ENCODE data around the gene B4GALT2.
A peak's percentile ranks its signal among the peaks of the same experiment; 100 is the strongest.

The B4GALT2 gene

DNA sequence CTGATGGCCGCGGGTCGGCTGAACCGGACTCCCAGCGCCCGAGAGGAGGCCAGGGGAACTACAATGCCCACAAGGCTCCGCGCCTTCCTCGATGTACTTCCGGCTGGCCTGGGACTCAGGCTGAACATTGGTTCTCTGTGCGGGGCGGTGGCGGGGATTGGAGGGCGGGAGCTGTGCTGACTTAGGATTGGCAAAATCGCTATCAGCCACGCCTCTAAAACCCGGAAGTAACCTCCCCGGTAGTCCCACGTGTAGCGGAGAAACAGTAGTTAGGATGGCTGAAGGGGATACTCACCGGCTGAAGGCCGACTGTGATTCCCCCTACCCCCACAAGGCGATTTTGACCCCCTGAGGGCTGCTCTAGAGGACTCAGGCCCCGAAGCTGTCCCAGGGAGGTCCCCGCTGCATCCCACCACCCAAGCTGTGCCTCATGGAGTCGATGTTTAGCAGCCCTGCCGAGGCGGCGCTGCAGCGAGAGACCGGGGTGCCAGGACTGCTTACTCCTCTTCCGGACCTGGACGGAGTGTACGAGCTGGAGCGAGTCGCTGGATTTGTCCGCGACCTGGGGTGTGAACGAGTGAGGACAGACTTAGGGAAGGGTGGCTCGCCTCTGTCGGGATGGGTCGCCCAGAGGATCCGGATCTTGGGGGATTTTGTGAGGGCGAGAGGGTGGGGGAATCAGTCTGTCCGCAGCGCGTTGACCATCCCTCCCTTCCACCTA lies 9.1 kb upstream of the B4GALT2 start, which contains the start of gene DPH2:
TSS of gene DPH2 (plus strand) at position 265 of the 721 bp plus-strand sequence. CDS start at position 431, 166 bp downstream.
- DNase-seq, result peak; percentile 97

- no peak for DNase-seq
Measured at GRCh38 chr1:43970502-43970901, 8.5 kb upstream of the B4GALT2 start.

- DNase-seq, result no peak
Measured at GRCh38 chr1:43970911-43971310, 8.1 kb upstream of the B4GALT2 start.

DNA sequence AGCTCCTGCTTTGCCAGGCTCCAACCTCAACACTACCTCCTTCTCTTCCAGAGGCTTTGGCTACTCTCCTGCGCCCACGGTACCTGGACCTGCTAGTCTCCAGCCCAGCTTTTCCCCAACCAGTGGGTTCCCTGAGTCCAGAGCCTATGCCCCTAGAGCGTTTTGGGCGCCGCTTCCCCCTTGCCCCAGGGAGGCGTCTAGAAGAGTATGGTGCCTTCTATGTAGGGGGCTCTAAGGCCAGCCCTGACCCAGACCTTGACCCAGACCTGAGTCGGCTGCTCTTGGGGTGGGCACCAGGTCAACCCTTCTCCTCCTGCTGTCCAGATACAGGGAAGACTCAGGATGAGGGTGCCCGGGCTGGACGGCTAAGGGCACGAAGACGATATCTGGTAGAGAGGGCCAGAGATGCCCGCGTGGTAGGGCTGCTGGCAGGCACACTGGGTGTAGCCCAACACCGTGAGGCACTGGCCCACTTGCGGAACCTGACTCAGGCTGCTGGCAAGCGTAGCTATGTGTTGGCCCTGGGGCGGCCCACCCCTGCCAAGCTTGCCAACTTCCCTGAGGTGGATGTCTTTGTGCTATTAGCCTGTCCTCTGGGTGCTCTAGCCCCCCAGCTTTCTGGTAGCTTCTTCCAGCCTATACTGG lies 7.6 kb upstream of the B4GALT2 start:
- no peak for DNase-seq

DNA sequence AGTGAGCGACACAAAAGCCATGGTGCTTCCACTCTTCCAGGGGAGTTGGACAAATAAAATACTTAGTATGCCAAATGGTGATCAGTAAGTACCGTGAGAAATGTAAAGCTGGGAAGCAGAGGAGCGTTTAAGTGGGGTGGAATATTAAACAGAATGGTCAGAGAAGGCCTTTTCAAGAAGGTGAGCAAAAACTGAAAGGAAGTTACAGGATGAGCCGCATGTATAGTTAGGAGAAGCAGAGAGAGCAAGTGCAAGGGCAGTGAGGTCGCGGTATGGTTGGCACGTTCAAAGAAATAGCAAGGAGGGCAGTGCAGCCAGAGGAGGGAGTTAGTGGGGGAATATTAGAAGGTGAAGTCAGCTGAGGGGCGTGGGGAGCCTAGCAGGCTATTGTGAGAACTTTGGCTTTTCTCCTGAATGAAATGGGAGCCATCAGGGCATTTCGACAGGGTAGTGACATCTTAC lies 5.0 kb upstream of the B4GALT2 start:
- peak; percentile 83 for DNase-seq

GRCh38 chr1:43974443-43975248 lies 4.4 kb upstream of the B4GALT2 start, which contains the start of gene ATP6V0B:
TSS of gene ATP6V0B (plus strand) at chr1:43974960. CDS start at chr1:43975041, 81 bp downstream.
- peak; percentile 90 for DNase-seq

GRCh38 chr1:43975249-43975961 lies 3.6 kb upstream of the B4GALT2 start:
- DNase-seq, result no peak

GRCh38 chr1:43976045-43976444 lies 3.0 kb upstream of the B4GALT2 start:
- no peak for DNase-seq

GRCh38 chr1:43976890-43977289 lies 2.1 kb upstream of the B4GALT2 start:
- DNase-seq, result no peak

DNA sequence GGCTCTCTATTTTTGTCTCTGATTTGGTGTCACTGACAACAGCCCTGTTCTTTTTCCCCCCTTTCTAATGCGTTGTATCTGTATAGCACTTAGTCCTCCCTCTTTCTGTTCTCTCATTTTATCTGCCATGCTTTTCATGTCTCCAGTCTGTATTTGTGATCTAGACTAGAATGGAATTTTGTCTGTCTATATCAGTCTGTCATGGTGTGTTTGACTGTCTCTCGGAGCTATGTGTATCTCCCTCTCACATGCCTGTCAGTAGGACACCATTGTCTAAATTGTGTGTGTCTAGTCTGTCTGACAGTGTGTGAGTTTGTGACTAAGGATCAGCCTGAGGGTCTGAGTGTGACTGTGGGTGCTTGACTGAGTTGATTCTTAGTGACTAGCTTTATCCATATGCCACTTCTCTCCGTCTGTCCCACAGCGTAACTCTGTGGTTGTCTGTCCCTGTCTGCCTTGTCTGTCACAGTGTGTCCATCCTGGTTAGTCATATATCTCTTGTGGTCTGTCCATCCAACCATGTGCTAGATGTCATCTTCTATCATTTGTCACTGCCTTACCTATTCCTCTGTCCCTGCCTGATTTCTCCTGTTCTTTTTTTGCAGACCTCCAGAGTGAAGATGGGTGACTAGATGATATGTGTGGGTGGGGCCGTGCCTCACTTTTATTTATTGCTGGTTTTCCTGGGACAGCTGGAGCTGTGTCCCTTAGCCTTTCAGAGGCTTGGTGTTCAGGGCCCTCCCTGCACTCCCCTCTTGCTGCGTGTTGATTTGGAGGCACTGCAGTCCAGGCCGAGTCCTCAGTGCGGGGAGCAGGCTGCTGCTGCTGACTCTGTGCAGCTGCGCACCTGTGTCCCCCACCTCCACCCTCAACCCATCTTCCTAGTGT lies 1.4 kb upstream of the B4GALT2 start:
- no peak for DNase-seq

- no peak for DNase-seq
Measured at GRCh38 chr1:43978264-43978550, 803 bp upstream of the B4GALT2 start.

- DNase-seq, result no peak
Measured at GRCh38 chr1:43979261-43979527, 184 bp downstream of the B4GALT2 start.

DNA sequence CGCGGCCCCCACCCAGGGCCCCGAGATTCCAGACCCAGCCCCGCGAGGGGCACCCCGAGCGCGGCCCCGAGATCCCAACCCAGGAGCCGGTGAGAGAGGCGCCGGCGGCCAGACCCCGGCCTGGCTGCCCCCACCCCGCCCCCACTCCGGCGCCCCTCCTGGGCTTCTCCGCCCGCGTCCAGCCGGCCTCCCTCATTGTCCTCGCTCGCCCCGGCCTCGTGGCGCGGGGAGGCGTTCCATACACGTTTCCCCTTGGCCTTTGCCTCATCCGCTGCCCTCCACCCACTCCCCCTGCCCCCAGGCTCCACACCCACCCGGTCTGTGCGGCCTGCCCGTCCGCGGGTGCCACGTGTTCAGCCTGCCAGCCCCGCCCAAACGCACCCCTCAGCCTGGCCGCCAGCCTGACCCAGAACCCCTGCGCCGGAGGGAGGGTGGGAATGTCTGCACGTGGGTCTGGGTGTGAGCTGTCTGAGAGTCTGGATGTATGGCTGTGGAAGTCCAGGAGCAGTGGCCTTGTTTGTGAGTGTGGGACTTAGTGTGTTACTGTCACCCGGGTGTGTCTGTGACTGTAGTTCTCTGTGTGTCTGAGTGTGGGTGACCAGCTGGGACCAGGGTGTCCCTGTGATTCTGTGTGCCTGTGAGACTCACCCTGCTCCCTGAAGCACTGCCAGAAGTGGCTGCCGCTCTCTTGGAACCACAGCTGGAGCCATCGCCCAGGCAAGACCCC lies 681 bp downstream of the B4GALT2 start:
- peak; percentile 19 for DNase-seq

GRCh38 chr1:43980255-43981134 lies 1.5 kb downstream of the B4GALT2 start:
- DNase-seq, result no peak

DNA sequence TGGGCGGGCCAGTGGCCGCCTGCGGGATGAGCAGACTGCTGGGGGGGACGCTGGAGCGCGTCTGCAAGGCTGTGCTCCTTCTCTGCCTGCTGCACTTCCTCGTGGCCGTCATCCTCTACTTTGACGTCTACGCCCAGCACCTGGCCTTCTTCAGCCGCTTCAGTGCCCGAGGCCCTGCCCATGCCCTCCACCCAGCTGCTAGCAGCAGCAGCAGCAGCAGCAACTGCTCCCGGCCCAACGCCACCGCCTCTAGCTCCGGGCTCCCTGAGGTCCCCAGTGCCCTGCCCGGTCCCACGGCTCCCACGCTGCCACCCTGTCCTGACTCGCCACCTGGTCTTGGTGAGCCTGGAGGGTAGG lies 2.1 kb downstream of the B4GALT2 start:
- DNase-seq, result no peak

DNA sequence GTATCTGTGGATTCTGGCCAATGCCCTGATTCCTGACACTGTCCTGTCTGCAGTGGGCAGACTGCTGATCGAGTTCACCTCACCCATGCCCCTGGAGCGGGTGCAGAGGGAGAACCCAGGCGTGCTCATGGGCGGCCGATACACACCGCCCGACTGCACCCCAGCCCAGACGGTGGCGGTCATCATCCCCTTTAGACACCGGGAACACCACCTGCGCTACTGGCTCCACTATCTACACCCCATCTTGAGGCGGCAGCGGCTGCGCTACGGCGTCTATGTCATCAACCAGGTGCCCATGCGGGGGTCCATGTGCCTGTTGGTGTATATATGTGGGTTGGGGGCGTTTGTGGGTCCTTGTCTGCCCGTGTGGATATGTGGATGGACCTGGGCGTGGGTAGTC lies 2.6 kb downstream of the B4GALT2 start:
- DNase-seq, result no peak

DNA sequence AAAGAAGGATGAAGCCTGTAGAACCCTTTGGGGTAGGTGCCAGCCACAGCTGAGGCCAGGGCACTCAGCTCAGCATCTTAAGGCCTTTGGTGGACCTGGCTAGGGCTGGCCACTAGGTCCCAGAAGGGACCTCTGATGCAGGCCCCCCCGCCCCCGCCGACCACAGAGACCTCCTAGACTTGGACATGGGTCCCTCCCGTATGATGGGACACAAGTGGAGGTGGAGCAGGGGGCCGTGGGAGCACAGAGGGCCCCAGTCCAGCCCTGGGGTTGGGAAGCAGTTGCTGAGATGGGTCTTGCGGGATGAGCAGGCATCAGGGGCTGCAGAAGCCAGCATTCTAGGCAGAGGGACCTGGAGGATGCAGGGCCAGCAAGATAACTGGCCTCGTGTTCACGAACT lies 3.2 kb downstream of the B4GALT2 start:
- DNase-seq, result no peak

DNA sequence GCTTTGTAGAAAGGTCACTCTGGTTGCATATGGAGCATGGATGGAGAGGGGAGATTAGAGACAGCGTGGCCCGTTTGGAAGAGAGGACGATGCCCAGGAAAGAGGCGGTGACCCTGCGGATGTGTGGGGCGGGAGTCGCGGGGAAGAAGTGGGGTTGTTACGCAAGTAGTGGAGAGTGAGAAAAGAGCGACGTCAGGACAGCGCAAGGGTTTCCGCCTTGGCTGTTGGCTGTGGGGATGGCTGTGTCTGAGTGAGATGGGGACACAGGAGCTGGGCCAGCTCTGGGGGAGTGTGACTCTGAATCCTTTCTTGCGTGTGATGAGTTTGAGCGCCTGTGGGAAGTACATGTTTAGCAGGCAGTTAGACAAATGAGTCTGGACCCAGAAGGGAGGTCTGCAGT lies 3.8 kb downstream of the B4GALT2 start:
- no peak for DNase-seq

- no peak for DNase-seq
Measured at GRCh38 chr1:43983253-43983899, 4.4 kb downstream of the B4GALT2 start.

- no peak for DNase-seq
Measured at GRCh38 chr1:43984855-43985254, 5.8 kb downstream of the B4GALT2 start.

Data from NCI-H1105 treated with DMSO at 0.1 percent for 48 hours (cell line).